Mesenchymal stem cell (in vitro differentiated cells and primary cell): Measurements from ENCODE around the gene EGFL8.
A peak's percentile ranks its signal among the peaks of the same experiment; 100 is the strongest.

Source experiments
- DNase-seq: peaks from one replicate; pipeline ENCODE4 v3.0.0-alpha.2; 2013
- H2AFZ ChIP-seq: one replicate; pipeline ENCODE4 v1.6.1; 2013; ENCODE audit warnings: low read depth, mild to moderate bottlenecking, control low read depth, inconsistent platforms, low read length, moderate library complexity
- H2AK5ac ChIP-seq: 2 replicates; pipeline ENCODE4 v1.6.1; 2013; ENCODE audit warnings: low read length, moderate library complexity, mild to moderate bottlenecking, inconsistent platforms; ENCODE audit not compliant: severe bottlenecking
- H2BK120ac ChIP-seq: one replicate; pipeline ENCODE4 v1.6.1; 2013; ENCODE audit warnings: low read depth, mild to moderate bottlenecking, inconsistent platforms, low read length, moderate library complexity
- H2BK12ac ChIP-seq, 2 experiments: one replicate each; pipeline ENCODE4 v1.6.1; 2013; ENCODE audit warnings: inconsistent platforms in 2 of 2, low read length in 2 of 2, mild to moderate bottlenecking in 2 of 2, moderate library complexity in 2 of 2, control low read depth in 1 of 2
- H2BK15ac ChIP-seq: one replicate; pipeline ENCODE4 v1.6.1; 2013; ENCODE audit warnings: mild to moderate bottlenecking, low read depth, inconsistent platforms; ENCODE audit not compliant: poor library complexity, severe bottlenecking
- H2BK5ac ChIP-seq: 2 replicates; pipeline ENCODE4 v1.6.1; 2013; ENCODE audit warnings: low read depth, mild to moderate bottlenecking, low read length, control low read depth, inconsistent platforms; ENCODE audit not compliant: poor library complexity, severe bottlenecking
- H3K14ac ChIP-seq, 2 experiments: one replicate each; pipeline ENCODE4 v1.6.1; 2013; ENCODE audit warnings: inconsistent platforms in 2 of 2, low read length in 2 of 2, control low read depth in 1 of 2, mild to moderate bottlenecking in 1 of 2, moderate library complexity in 1 of 2
- H3K18ac ChIP-seq, 2 experiments: one replicate each; pipeline ENCODE4 v1.6.1; 2013; ENCODE audit warnings: inconsistent platforms in 2 of 2, low read length in 2 of 2, control low read depth in 1 of 2, low read depth in 1 of 2, mild to moderate bottlenecking in 1 of 2
- H3K23ac ChIP-seq, 2 experiments: one replicate each; pipeline ENCODE4 v1.6.1; 2013; ENCODE audit warnings: inconsistent platforms in 2 of 2, low read length in 2 of 2, mild to moderate bottlenecking in 2 of 2, moderate library complexity in 2 of 2, control low read depth in 1 of 2
- H3K27ac ChIP-seq: 2 replicates; pipeline ENCODE4 v1.5.1; 2013; ENCODE audit warnings: mild to moderate bottlenecking, moderate library complexity, low read length, control low read depth, inconsistent platforms; ENCODE audit not compliant: poor library complexity, severe bottlenecking
- H3K27me3 ChIP-seq, 2 experiments: 2 replicates each; pipeline versions ENCODE4 v1.6.1 to v1.7.0; 2013; ENCODE audit warnings: low read length in 2 of 2, mild to moderate bottlenecking in 2 of 2, moderate library complexity in 2 of 2, control low read depth in 1 of 2, inconsistent platforms in 1 of 2; ENCODE audit not compliant: control insufficient read depth in 1 of 2, insufficient read depth in 1 of 2
- H3K36me3 ChIP-seq, 2 experiments: 2 replicates each; pipeline versions ENCODE4 v1.6.1 to v1.7.0; 2013; ENCODE audit warnings: low read length in 2 of 2, control low read depth in 1 of 2, inconsistent platforms in 1 of 2, low read depth in 1 of 2, mild to moderate bottlenecking in 1 of 2; ENCODE audit not compliant: insufficient read depth in 2 of 2, control insufficient read depth in 1 of 2
- H3K4ac ChIP-seq, 2 experiments: one replicate each; pipeline ENCODE4 v1.6.1; 2013; ENCODE audit warnings: inconsistent platforms in 2 of 2, low read length in 2 of 2, mild to moderate bottlenecking in 2 of 2, moderate library complexity in 2 of 2, control low read depth in 1 of 2, low read depth in 1 of 2
- H3K4me1 ChIP-seq: 2 replicates; pipeline ENCODE4 v1.6.1; 2013; ENCODE audit warnings: low read depth, low read length, control low read depth; ENCODE audit not compliant: control insufficient read depth, insufficient read depth
- H3K4me2 ChIP-seq: 2 replicates; pipeline ENCODE4 v1.6.1; 2013; ENCODE audit warnings: low read length, mild to moderate bottlenecking, inconsistent platforms; ENCODE audit not compliant: poor library complexity, severe bottlenecking
- H3K4me3 ChIP-seq, 2 experiments: 2 replicates each; pipeline versions ENCODE4 v1.5.1 to v1.7.0; 2013; ENCODE audit warnings: low read length in 2 of 2, mild to moderate bottlenecking in 2 of 2, control low read depth in 1 of 2, low read depth in 1 of 2; ENCODE audit not compliant: insufficient read depth in 1 of 2
- H3K79me1 ChIP-seq: replicated peaks from 2 replicates; pipeline ENCODE4 v1.6.1; 2013; ENCODE audit warnings: mild to moderate bottlenecking, control low read depth, low read length, inconsistent platforms; ENCODE audit not compliant: poor library complexity, severe bottlenecking
- H3K9ac ChIP-seq: 2 replicates; pipeline ENCODE4 v1.7.0; 2013; ENCODE audit warnings: mild to moderate bottlenecking, low read length, moderate library complexity
- H3K9me3 ChIP-seq: 2 replicates; pipeline ENCODE4 v1.7.0; 2013; ENCODE audit warnings: mild to moderate bottlenecking, low read length; ENCODE audit not compliant: control insufficient read depth
- H4K8ac ChIP-seq: one replicate; pipeline ENCODE4 v1.6.1; 2013; ENCODE audit warnings: inconsistent platforms, mild to moderate bottlenecking, low read length, moderate library complexity
- H4K91ac ChIP-seq: one replicate; pipeline ENCODE4 v1.6.1; 2013; ENCODE audit warnings: mild to moderate bottlenecking, low read length, inconsistent platforms
- WGBS: methylation state at CpG from one replicate; pipeline ENCODE4 v1.1.7; 2013; ENCODE audit warnings: mixed read lengths; 5-methylcytosine and 5-hydroxymethylcytosine counted together

The EGFL8 gene

DNA sequence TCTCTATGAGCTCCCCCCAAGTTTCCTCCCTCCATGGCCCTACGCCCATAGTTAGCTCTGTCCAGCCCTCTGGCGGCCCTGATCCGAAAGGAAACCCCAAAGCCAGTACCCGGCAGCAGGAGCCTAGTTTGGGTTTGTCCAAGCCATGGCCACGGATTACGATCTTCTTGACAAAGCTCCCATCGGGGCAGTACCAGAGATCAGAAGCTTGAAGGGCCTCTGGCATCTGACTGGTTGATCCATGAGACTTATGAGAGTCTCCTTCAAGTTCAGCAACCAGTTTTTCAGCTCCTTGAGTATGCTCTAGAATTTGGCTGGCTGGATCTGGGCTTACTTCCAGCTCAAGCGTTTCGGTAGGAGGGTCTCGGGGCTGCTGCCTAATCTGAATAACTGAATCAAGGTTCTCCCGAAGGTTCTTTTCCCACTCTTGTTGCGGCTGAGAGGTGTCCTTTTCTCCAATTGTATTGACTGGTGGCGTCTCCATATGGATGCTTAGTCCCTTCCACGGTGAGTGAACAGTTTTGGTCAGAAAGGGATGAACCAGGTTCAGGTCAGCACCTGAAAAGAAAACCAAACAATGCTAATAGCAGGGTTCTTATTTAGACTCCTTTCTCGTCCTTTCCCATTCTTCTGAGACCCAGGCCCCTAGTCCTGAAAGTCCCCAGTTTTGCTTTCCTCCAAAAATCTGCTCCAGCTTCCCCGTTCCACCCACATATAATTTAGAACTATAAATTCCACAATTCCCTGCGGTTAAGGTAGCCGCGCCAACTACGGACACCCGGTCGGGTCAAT lies 34.9 kb upstream of the EGFL8 start:
- peak overlapping the region; percentile 49 to 82 for H3K18ac ChIP-seq
- peaks cover 6 to 25% of the 10 kb centered on the region in 2 experiments for H3K36me3 ChIP-seq
- peak overlapping the region; percentile 91 for H4K8ac ChIP-seq
- H3K4ac ChIP-seq: peak overlapping the region in 1 of 2 experiments; percentile 72
- peaks cover 36% of the 10 kb centered on the region for H3K79me1 ChIP-seq
- no peak overlapping the region for H4K91ac ChIP-seq
- H3K27ac ChIP-seq: peak overlapping the region; percentile 71
- H3K9ac ChIP-seq: peak overlapping the region; percentile 99
- H3K27me3 ChIP-seq: peaks cover 0 to 3% of the 10 kb centered on the region in 2 experiments
- H2BK12ac ChIP-seq: peak overlapping the region; percentile 51 to 93
- H2AFZ ChIP-seq: no peak overlapping the region
- H3K14ac ChIP-seq: no peak overlapping the region
- H2BK15ac ChIP-seq: peak overlapping the region; percentile 48
- H3K23ac ChIP-seq: no peak overlapping the region
- DNase-seq: no peak
- H2BK5ac ChIP-seq: peak overlapping the region; percentile 79
- H3K4me2 ChIP-seq: peak overlapping the region; percentile 84
- H2BK120ac ChIP-seq: peak overlapping the region; percentile 64
- peak overlapping the region; percentile 75 to 91 for H3K4me3 ChIP-seq
- H3K4me1 ChIP-seq: peaks cover 22% of the 10 kb centered on the region
- 48% methylated on average over 21 of the region's 22 CpGs for WGBS
- H3K9me3 ChIP-seq: no peaks in the 10 kb centered on the region
- H2AK5ac ChIP-seq: peak overlapping the region; percentile 4

DNA sequence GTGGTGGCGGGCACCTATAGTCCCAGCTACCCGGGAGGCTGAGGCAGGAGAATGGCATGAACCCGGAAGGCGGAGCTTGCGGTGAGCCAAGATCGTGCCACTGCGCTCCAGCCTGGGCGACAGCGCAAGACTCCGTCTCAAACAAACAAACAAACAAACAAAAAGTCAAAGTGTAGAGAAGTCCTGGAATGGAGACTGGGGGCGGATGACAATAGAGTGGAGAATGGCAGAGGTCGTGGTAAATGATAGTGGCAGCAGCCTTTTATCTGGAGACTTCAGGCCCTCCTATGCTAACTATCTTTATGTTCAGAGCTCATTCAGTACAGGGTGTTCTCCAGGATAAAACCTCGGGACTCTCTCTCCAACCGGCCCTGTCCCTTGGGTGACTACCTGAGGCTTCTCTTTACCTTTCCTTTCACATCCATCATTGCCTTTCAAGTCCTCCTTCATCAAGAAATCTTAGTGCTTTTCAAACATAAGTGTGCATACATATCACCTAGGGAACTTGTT lies 32.9 kb upstream of the EGFL8 start:
- Histone ChIP-seq H3K18ac (no peak overlapping the region), H3K4me2 (no peak overlapping the region), H3K4ac (no peak overlapping the region), H4K8ac (no peak overlapping the region), H3K27ac (no peak overlapping the region), H3K36me3 (peaks cover 0 to 6% of the 10 kb centered on the region in 2 experiments), H3K14ac (no peak overlapping the region), H2AFZ (no peak overlapping the region), H2BK120ac (no peak overlapping the region), H4K91ac (no peak overlapping the region), H3K4me3 (no peak overlapping the region), H2BK12ac (no peak overlapping the region), H3K79me1 (peaks cover 27% of the 10 kb centered on the region), H3K27me3 (peaks cover 0 to 6% of the 10 kb centered on the region in 2 experiments), H3K9me3 (no peaks in the 10 kb centered on the region), H3K9ac (no peak overlapping the region), H2AK5ac (no peak overlapping the region), H2BK15ac (no peak overlapping the region), H3K4me1 (peaks cover 22% of the 10 kb centered on the region), H2BK5ac (no peak overlapping the region), H3K23ac (no peak overlapping the region)
- DNase-seq: no peak
- WGBS: 99% methylated on average over 6 of the region's 14 CpGs

DNA sequence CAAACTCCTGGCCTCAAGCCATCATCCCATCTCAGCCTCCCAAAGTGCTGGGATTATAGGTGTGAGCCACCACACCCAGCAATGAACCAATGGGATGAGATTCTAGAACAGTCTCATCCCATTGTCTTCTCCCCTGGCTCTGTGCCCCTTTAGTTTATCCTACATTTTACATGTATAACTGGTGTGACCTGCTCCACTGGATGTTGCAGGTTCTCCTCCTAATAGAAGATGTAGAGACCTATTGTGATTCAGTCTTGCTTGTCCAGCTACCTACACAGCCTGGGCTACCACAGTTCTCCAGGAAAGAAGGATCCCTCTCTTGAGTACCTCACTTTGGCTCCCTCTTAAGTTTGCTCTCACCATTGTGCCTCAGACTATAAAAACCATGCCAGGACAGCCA lies 32.3 kb upstream of the EGFL8 start:
- Histone ChIP-seq H3K4me3 (no peak overlapping the region), H3K9ac (no peak overlapping the region), H4K91ac (no peak overlapping the region), H3K18ac (no peak overlapping the region), H3K4ac (no peak overlapping the region), H3K27ac (no peak overlapping the region), H3K14ac (no peak overlapping the region), H3K9me3 (no peaks in the 10 kb centered on the region), H2BK15ac (no peak overlapping the region), H3K4me2 (no peak overlapping the region), H2AFZ (no peak overlapping the region), H3K23ac (no peak overlapping the region), H2AK5ac (no peak overlapping the region), H3K79me1 (peaks cover 21% of the 10 kb centered on the region), H2BK5ac (no peak overlapping the region), H3K36me3 (no peaks in the 10 kb centered on the region), H3K27me3 (peaks cover 0 to 6% of the 10 kb centered on the region in 2 experiments), H3K4me1 (peaks cover 19% of the 10 kb centered on the region), H2BK120ac (no peak overlapping the region), H4K8ac (no peak overlapping the region), H2BK12ac (no peak overlapping the region)
- no peak for DNase-seq

- no peak overlapping the region for H2BK5ac ChIP-seq
- no peak overlapping the region for H3K4ac ChIP-seq
- H3K18ac ChIP-seq: no peak overlapping the region
- H2BK12ac ChIP-seq: no peak overlapping the region
- no peak overlapping the region for H4K91ac ChIP-seq
- peaks cover 0 to 6% of the 10 kb centered on the region in 2 experiments for H3K27me3 ChIP-seq
- H3K9ac ChIP-seq: no peak overlapping the region
- no peak overlapping the region for H2AFZ ChIP-seq
- 53% methylated on average over 1 of the region's 4 CpGs for WGBS
- DNase-seq: no peak
- H3K27ac ChIP-seq: no peak overlapping the region
- no peak overlapping the region for H3K4me3 ChIP-seq
- H2BK120ac ChIP-seq: no peak overlapping the region
- H3K23ac ChIP-seq: no peak overlapping the region
- H3K4me2 ChIP-seq: no peak overlapping the region
- no peak overlapping the region for H4K8ac ChIP-seq
- H2AK5ac ChIP-seq: no peak overlapping the region
- H3K4me1 ChIP-seq: peaks cover 11% of the 10 kb centered on the region
- H3K79me1 ChIP-seq: peaks cover 10% of the 10 kb centered on the region
- no peaks in the 10 kb centered on the region for H3K36me3 ChIP-seq
- no peak overlapping the region for H2BK15ac ChIP-seq
- H3K14ac ChIP-seq: no peak overlapping the region
- no peaks in the 10 kb centered on the region for H3K9me3 ChIP-seq
Observed at GRCh38 chr6:32133786-32134185, 30.6 kb upstream of the EGFL8 start.
